VCaP (cell line): ENCODE measurements around the gene ANKS6.

Source experiments
- H3K27ac ChIP-seq: fragments of 450-650 bp; 2 replicates; pipeline ENCODE4 v1.5.1; 2017
- CTCF ChIP-seq: fragments of 450-650 bp; conservative IDR thresholded peaks from 2 replicates; pipeline ENCODE4 v1.5.1; 2017; ENCODE audit warnings: mild to moderate bottlenecking, moderate library complexity

The ANKS6 gene

GRCh38 chr9:98797491-98797890, 1.1 kb upstream of the ANKS6 start:
- no peak overlapping the region for H3K27ac ChIP-seq
- no peak for TF ChIP-seq CTCF

GRCh38 chr9:98795970-98796363, 388 bp downstream of the ANKS6 start:
- TF ChIP-seq CTCF: no peak
- H3K27ac ChIP-seq: peak overlapping the region; percentile 79

- peak overlapping the region; percentile 79 for H3K27ac ChIP-seq
- TF ChIP-seq CTCF: no peak
Measured at GRCh38 chr9:98795295-98795955, 930 bp downstream of the ANKS6 start.

GRCh38 chr9:98794802-98795201, 1.6 kb downstream of the ANKS6 start:
- H3K27ac ChIP-seq: no peak overlapping the region
- TF ChIP-seq CTCF: no peak

- no peak overlapping the region for H3K27ac ChIP-seq
- no peak for TF ChIP-seq CTCF
Measured at GRCh38 chr9:98793031-98793430, 3.3 kb downstream of the ANKS6 start.

GRCh38 chr9:98791608-98792490, 4.5 kb downstream of the ANKS6 start:
- no peak for TF ChIP-seq CTCF
- H3K27ac ChIP-seq: no peak overlapping the region

- no peak overlapping the region for H3K27ac ChIP-seq
- peak; percentile 99 for TF ChIP-seq CTCF
Measured at GRCh38 chr9:98790842-98791607, 5.3 kb downstream of the ANKS6 start.
